HL-60/S4 treated with phorbol 12-myristate 13-acetate at 8.2 ng/mL for 4 days and 3 days (cell line): Measurements from ENCODE around the gene ATP2B1.
"Not testable (repeated sequence)": the region's sequence is repeated elsewhere in the genome, so short reads cannot be mapped to it uniquely, and the experiment has no call there.

ENCODE experiments used
- in situ Hi-C: fragments of 300-500 bp; cut with MboI; formaldehyde crosslinking; loops from 2 replicates; pipeline ENCODE4 v1.15.0; 2022; ENCODE audit warnings: low sequenced_read_pairs

Gene ATP2B1

DNA sequence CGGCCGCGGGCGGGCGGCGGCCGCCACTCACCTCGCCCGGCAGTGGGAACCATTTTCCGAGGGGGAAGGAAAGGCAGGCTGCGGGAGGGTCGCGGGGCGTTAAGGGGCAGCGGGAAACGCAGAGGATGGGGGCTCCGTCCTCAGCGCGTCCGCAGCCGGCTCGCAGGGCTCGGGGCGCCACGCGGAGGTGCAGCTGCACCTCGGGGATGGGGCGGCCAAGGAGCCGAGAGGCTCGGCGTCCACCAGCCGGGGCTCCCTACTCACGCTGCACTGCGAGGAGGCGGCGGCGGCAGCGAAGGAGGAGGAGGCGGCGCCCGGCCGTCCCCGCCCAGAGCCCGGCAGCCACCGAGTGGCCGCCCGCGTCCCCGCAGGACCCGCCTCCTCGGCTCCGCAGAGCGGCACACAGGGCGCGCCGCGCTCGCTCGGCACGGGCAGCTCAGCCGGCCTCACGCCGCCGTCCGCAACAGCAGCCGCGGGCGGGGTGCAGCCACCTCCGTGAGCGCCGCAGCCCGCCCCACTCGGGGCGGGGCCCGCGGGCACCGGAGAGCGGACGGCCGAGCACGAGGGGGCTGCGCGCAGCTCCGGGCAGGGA lies at the start of gene ATP2B1:
TSS of gene ATP2B1 (minus strand) at position 274 of the 592 bp plus-strand sequence. CDS start 52,952 bp downstream, outside the sequence.
- in situ Hi-C loops, result no loop called here

DNA sequence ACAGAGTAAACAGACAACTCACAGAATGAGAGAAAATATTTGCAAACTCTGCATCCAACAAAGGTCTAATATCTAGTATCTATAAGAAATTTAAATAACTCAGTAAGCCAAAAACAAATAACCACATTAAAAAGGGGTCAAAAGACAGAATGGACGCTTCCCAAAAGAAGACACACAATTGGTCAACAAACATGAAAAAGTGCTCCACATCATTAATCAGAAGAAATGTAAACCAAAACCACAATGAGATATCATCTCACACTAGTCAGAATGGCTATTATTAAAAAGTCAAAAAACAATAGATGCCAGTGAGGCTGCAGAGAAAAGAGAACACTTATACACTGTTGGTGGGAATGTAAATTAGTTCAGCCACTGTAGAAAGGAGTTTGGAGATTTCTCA lies 49.3 kb upstream of the ATP2B1 start:
- in situ Hi-C loops, result not testable (repeated sequence)

DNA sequence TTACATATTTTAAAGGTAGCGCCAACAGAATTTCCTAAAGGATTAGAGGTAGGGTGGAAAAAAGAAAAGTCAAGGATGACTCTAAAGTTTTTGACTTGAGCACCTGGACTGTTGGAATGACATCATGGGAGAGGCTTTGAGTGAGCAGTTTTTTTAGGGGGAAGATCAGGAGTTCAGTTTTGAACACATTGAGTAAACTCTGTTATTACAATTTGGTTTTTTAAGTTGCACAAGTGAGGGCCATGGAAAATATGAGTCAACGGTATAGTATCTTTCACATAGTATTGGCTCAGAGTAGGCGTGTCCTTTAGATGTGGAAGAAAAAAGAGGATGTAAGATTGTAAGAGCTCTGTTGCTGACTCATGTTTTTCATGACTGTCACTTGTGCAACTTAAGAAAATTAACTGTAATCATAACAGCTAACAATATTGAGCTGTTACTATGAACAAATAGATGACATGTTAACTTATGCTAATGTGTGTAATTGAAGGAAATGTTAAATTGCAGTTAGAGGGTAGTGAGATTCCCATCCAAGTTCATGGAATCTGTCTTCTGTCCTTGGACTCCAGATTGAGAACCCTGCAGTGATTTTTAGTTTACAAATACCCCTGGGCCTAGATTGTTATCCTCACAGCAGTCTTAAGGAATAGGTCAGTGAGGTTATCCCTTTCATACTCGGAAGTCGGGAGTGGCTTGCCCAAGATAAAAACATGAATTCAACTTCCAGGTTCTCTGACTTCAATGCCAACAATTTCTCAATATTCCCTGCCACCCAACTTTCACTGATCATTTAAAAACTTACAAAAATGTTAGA lies 48.2 kb upstream of the ATP2B1 start:
- in situ Hi-C loops, result no loop called here

DNA sequence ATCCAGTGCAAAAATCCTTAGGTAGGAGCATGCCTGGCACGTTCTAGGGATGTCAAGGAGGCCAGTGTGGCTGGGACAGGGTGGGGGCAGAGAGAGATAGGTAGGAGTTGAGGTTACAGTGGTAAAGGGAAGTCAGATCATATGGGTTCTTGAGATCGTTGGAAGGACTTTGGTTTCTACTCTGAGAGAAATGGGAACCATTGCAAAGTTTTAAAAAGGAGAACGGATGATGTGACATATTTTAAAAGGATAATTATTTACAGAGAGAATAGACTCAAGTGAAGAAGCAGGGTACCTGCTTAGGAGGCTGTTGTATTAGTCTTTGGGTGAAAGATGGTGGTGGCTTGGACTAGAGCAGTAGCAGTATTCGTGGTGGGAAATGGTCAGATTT lies 47.6 kb upstream of the ATP2B1 start:
- in situ Hi-C loops, result no loop called here

DNA sequence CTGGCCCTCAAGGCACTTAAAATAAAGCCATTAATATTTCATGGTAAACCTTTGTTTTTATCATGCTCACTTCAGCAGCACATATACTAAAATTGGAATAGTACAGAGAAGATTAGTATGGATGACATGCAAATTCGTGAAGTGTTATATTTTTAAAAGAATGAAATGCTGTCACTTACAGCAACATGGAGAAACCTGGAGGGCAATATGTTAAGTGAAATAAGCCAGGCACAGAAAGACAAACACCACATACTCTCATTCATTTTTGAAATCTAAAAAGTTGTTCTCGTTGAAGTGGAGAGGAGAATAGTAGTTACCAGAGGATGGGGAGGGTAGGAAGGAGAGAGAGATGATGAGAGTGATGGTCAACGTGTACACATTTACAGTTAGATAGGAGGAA lies 45.4 kb upstream of the ATP2B1 start:
- in situ Hi-C loops, result no loop called here

DNA sequence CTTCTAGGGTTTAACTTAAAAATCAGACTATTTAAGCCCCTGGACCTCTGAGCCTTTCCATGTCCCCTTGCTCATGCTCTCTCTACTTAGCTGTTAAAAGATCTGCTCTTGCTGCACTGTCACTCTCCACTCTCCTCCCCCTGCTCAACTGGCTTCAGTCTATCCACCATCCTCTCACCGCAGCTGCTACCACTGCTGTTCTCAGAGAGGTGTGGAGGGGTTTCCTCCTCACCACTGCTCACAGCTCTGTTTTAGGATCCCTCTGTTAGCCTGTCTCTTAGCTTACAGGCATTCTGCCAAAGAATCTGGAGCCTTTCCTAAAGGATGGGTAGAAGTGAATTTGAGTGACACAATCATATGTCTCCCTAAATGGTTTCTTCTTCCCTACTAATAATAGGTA lies 43.7 kb upstream of the ATP2B1 start:
- in situ Hi-C loops, result no loop called here

DNA sequence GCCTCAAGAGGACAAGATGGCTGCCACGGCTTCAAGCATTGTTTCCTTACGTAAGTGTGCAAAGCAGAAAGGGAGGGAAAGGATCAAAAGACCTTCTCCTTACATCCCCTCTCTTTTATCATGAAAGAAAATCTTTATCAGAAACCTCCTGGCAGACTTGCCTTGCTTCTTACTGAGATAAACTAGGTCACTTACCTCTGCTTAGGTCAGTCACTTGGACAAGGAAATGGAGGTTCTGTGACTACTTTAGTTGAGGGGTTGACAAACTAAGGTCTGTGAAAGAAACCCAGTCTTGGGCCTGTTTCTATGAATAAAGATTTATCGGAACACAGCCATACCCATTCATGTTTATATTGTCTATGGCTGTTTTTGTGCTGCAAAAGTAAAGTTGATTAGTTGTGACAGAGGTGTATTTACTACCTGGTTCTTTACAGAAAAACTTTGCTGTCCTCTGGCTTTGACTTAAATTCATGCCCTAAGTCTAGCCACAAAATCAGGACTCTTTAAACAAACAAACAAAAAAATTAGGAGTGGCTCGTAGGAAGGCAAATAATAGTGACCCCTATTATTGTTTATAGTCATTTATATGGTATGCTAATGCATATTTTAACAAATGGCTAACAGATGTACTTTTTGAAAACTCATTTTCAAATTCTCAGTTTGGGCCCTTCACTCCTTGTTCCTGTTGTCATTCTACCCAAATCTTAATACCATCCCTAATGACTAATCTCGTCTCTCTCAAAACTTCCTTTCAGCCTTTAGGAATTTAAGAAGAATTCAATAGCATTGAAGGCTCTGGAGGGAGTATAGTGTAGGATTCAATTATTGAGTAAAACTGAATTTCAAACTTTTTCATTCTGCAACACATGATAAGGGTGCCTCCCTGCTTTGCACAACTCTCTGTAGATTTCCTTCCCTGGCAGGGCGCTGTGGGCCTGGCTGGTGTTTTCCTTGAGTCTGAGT lies 42.0 kb upstream of the ATP2B1 start:
- in situ Hi-C loops, result no loop called here

DNA sequence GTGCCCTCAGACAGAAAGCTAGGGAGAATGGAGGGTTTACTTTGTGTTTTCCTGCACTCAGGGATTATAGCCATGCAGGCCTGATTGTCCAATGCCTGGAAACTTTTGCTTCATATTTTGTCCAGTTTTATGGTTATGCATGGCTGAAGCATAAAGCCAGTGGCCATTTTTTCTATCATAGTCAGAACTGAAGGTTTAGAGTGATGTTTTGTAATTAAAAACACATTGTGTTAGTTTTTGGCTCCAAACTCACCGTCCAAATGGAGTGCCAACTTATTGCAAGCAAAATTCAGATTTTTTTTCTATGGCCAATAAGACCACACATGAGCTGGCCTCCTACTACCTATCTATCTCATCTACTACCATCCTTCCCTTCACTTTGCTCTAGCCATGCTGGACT lies 40.2 kb upstream of the ATP2B1 start:
- in situ Hi-C loops, result no loop called here

DNA sequence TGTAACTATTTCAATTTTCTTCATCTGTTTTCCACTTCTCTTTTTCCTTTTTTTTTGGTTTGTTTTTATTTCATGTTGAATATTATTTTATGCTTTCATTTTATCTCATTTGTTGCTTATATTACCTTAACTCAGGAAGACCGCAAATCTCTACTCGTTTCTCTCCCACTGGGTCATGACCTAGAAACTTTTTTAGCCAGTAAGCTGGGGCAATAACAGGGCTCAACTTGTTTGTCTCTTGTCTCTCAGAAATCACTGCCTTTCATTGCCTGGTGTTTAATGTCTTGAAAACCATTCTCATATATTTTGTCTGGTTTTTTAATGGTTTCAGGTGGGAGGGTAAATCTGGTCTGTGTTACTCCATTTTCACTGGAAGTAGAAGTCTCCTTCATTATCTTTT lies 36.6 kb upstream of the ATP2B1 start:
- in situ Hi-C loops, result no loop called here

DNA sequence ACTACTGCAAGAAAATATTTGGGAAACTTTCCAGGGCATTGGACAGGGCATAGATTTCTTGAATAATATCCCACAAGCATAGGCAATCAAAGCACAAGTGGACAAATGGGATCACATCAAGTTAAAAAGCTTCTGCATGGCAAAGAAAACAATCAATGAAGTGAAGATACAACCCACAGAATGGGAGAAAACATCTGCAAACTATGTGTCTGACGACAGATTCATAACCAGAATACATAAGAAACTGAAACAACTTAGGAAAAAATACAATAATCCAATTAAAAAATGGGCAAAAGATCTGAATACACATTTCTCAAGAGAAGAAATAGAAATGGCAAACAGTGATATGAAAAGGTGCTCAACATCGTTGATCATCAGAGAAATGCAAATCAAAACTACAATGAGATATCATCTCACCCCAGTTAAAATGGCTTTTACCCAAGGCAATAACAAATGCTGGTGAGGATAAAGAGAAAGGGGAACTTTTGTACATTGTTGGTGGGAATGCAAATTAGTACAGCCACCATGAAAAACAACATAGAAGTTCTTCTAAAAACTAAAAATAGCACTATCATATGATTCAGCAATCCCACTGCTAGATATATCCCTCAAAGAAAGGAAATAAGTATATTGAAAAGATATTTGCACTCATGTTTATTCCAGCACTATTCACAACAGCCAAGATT lies 33.8 kb upstream of the ATP2B1 start:
- in situ Hi-C loops, result no loop called here

DNA sequence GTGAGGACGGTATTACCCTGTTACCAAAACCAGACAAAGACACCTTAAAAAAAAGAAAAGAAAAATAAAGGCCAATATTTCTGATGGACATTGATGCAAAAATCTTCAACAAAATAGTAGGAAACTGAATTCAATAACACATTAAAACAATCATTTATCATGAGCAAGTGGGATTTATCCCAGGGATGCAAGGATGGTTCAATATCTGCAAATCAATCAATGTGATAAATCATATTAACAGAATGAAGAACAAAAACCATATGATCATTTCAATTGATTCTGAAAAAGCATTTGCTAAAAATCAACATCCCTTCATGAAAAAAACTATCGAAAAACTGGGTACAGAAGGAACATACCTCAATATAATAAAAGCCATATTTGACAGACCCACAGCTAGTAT lies 32.3 kb upstream of the ATP2B1 start:
- in situ Hi-C loops, result no loop called here

DNA sequence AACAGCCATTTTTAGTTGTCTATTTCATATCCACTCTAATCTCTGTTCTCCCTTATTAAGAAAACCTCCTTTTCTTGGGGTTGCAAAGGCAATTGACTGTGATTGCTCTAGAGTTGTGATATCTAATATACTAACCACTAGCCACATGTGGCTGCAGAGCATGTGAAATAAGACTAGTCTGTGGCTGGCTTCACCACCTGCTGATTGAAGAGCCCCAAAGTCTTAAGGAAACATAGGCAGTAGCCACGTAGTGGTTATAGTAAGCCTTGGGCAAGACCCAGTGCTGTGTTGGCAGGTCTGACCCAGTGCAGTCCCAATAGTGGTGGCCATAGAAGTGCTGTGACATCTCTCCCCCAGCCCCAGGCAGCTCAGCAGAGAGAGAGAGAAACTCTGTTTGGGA lies 28.4 kb upstream of the ATP2B1 start:
- in situ Hi-C loops, result no loop called here

DNA sequence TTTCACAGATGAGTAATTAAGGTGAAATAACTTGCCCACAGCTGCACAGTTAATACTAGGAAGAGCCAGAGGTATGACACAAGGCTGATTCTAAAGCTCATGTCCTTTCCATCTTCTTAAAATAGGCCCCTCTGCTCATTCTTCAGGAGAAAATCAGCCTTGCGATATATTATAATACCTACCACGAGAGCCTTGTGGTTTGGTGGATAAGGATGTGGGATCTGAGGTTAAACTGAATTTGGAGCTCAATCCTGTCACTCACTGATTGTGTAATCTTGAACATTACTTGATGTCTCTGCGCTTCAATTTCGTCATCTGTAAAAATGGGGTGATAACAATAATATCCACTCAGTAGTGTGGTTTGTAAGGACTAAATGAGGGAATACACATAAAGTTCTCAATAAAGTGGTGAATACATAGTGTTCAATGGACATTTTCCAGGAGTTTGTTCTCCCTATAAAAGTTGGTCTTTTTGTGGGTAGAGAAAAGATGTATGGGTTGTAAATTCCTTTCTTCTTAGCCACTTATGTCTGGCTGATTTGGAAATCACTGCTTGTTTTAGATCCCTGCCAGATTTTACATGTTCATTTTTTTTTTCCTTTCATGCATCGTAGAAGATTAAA lies 25.1 kb upstream of the ATP2B1 start:
- in situ Hi-C loops, result no loop called here

DNA sequence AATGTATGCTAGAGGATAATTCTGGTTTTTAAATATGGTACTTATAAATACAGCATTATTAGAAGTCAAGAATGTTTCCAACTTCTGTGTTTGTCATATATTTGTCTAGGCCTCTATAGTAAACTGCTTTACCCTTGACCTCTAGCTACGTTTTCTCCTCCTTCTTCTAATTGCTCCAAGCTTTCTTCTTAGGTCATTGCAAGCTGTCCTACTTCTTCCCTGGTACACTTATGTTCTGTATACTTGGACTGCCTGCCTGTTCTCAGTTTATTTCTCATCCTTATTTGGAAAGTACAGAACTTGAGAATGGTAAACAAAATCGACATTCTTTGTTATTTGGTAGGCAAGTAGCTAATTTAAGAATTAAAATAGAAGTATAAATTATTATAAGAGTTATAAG lies 23.9 kb upstream of the ATP2B1 start:
- in situ Hi-C loops, result no loop called here

DNA sequence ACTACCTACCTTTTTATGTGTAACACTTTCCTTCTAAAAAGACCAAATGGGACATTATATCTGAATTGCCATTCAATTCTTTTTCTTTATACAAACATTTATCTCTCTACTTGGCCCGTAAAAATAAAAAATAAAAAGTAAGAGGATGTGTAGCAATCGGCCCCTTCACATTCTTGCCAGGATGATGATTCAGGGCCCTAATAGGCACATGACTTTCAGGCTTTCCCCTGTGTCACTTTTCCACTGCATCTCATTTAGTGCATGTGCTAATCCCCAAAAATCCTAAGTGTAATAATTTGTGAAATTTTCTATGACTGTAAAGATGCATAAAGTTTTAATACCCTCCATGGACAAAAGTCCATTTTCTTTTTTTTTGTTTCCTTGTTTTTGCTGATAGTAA lies 23.0 kb upstream of the ATP2B1 start:
- in situ Hi-C loops, result no loop called here

DNA sequence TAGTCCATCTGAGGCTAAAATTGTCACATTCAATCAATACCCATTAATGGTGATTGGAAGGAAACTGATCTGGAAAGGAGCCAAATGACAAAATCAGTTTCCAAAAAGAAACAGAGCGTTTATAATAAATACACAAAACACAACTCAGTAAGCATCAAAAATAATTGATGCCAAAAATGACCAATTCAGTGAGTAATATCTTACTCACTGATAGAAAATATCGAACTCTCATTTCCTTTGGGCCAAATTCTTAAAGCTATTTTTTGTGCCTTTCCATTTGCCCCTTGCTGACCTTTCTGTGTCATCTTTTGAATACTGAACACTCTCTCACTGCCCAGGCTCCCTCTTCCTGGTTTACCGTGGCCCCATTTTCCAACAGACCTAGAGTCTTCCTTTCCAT lies 22.5 kb upstream of the ATP2B1 start:
- in situ Hi-C loops, result no loop called here

DNA sequence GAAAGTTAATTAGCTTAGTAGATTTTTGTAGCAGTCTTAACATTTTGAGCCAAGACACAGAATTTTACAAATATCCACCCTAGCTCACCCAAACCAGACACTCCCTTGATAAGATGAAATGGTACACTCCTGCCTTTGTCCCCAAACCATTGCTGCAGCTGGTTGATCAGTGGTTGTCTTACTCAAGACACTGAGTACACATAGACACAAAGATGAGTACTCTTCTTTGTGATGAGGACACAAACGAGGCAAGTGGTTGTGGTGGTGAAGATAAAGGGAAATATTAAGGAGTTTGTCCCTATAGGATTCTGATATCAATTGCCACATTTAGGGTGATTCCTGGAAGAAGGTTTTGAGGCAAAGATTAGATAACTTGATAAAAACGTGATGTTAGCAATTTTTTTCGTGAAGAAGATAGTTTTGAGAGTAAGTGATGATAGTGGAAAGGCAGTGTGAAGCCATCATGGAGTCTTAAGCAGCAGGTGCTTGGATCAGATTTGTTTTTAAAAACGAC lies 21.4 kb upstream of the ATP2B1 start:
- in situ Hi-C loops, result no loop called here

DNA sequence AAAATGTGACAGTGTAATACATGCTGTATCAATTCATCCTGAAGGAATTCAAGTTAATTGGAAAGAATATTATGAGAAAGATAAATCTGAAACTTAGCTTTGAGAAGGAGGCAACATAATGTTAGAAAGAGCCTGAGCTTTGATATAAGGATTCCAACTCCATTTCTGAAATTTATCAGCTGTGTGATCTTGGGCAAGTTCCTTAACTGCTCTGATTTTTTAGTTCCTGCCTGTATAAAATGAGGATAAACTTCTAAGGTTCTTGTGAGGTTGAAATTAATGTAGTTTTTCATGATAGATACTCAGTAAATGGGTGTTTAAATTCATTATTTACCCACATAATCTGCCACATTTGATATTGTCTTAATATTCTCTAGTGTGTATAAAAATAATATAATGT lies 14.6 kb upstream of the ATP2B1 start:
- in situ Hi-C loops, result no loop called here

DNA sequence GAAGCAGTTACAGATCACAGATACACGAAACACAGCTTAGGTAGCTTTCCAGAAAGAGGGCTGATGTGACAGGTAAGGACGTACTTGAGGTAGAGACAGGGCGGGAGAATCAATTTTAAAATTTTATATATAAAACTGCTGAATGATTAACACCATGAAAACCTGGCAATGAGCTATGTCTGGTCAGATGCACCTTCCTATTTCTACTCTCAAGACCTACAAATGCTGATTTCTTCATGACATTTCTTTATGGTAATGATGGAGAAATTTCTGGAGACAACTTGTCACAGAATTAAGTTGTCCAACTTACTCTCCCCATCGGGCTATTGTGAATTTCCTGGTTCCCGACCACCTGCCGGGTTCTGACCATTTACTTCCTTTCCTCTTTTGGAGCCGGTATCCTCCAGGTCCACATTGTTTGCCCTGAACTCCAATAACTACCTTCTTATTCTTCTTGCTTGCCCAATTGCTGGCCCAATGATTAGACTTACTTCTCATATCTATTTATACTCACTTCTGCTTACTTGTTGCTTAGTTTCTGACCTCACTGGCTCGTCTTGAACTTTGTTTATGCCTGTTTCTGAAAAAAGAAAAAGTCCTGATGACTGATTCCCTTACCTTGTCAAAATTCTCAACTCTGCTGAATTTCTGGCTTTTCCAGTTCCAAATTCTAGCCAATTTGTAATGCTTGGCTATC lies 12.8 kb upstream of the ATP2B1 start:
- in situ Hi-C loops, result no loop called here
